NCI-H748 (cell line): ENCODE data around the gene PPP2CA.

Experiments used
- DNase-seq: peaks from one replicate; lab custom pipeline; 2025; ENCODE audit not compliant: unreplicated experiment; lab: John Stamatoyannopoulos, UW

The PPP2CA gene

DNA sequence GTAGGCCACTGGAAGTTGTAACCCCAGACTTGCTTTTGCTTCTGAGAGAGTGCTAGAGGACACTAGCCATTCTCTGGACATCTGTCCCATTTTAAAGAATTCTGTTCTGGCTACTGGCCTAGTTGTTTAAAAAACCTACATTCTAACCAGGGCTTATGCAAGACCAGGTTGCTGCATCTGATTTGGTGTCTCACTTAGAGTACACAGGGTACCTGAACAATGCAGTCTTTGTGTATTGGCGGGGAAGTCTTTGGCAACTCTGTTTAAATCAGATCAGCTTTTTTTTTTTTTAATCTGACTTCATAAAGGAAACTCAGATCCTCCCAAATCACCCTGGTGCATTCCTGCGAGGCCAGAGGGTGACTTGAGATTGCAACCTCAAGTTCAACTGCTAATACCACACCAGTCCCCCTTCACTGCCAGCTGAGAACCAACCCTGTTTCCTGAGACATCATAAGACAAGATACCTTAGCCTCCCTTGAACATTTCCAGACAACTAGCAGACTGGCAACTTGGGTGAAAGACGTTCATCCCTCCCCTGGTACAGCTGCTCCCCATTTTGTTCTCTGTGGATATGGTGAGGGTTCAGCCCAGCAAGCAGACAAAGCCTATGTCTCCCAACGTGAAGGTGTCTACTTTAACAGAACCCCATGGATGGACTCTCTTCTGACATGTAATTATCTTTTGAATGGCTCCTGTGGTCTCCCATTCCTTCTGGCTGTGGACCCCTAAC lies 76.1 kb downstream of the PPP2CA start:
- no peak for DNase-seq

DNA sequence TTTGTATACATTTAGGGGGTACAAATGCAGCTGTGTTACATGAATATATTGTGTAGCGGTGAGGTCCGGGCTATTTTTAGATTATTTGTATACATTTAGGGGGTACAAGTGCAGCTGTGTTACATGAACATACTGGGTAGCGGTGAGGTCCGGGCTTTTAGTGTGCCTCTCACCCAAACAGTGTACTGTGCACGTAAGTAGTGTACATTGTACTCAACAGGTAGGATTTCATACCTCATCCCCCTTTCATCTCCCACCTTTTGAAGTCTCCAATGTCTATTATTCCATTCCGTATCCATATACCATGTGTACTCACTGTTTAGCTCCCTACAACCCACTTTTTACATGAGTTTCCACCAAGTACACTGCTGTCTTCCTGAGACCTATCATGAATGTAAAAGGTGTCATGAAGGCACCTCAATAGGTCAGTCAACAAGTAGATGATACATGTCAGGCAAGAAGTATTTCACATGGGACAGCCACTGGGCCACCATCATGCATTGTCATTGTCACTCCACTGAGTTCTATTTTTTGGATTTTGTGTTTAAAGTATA lies 76.8 kb downstream of the PPP2CA start:
- DNase-seq: no peak

DNA sequence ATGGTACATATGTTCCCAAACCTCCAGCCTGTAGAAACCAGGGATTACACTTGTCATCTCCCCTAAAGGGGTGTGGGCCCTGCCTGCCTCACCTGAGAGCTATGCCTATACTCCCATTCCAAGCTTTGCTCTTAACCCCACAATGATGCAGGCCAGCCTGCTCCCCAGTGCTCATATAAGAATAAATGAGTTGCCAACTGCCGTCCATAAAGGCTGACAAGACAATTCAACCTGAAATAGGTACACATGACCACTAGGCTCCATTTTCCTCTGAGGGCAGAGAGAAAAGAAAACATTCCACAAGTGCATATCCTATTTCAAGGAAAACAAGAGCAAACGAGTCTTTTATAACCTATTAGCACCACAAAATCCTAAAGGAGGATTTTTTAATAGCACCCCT lies 77.6 kb downstream of the PPP2CA start:
- DNase-seq: no peak

DNA sequence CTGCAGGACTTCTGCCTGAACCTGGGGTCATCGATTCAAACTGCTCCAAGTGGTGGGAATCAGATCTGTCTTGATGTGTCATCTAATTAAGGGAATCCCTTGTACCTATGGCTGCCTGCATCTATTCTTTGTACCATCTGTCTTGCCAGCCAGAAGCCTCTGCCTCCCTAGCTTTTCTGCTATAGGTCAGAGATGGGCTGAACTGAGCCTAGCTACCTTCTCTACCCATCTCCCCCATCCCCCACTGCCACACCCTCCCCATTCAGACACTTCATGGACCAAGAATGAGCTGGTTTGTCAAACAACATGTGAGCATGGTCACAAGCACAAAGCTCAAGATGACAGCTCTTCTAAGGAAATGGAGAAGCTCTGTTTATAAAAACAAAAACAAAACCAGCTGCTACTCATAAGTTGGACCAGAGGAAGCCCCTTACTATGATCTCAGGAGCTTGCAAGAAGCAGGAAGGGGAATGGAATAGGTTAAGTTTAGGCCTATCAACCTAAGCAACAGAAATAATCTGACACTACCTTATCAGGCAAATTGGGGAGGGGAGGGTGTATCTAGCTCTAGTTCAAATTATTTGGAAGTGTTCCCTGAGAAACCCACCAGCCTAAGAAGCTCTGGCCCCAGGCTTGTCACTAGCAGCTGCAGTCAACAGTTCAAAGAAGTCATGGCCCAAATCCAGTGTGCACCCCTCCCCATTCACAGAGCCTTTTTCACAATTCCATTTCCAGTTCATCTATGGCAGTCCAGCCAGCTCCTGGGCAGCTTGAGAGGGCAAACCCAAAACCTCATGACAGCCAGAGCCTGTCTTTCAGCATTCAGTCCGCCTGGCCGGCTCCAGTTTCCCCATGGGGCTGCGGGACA lies 79.0 kb downstream of the PPP2CA start:
- DNase-seq: no peak

DNA sequence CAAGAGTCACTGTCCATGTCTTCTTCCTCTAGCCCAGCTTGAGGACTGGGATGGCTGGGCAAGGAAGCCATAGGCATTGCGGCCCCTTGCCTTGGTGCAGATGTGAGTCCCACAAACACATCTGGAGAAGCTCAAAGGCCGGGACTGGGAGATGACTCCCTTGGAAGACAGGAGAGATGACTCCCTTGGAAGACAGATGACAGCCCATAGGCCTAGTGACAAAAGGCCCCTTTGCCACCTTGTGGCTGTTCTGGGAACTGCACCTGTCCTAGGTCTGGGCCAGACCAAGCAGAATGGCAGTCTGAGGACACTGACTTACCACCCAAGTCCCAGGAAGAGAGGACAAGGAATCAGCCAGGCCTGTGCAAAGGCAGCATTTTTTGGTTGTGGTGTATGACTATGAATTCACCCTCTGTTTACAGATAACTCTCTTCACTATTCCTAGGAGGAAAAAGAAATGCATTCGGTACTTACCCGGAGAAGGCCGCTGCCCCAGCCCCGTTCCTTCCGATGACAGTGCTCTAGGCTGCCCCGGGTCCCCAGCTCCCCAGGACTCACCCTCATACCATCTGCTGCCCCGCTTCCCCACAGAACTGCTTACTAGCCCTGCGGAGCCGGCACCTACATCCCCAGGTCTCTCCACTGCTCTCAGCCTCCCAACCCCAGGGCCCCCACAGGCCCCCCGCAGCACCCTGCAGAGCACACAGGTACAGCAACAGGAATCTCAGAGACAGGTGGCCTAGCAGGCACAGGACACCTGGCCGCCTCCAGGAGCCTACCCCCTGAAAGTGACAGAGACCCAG lies 79.9 kb downstream of the PPP2CA start:
- DNase-seq: peak; percentile 55

DNA sequence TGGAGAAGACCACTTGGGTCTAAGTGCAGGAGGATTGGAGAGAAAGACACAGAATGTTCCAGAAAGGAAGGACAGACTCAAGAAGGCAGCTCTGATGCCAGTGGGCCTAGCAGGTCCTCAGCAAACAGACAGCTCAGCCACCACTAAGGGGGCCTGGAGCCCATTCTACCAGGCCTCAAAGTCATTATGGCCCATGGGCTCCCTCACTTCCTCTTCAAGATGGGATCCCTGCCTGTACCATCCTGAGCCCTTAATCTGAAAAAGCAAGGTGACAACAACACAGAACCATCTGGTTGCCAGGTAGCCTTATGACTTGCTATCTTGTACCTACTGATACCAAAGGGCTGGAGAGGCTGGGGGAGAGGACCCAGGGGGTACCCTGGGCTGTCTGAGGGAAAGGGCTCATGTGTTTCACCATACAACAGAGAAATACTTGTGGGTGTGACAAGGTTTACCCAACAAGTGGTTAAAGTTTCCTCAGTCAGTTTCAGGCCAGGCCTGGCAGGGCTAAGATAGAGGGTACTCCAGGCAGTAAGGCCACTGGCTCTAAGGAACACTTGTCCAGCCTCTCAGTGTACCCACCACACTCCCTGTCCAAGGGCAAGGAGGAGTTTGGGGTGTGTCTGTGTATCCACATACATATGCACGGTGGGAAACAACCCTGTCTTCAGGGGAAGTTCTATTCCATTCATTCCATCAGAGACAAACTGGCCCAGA lies 80.7 kb downstream of the PPP2CA start:
- no peak for DNase-seq
